Osteoblast (primary cell): ENCODE results near the gene ATIC. TPM values are rescaled to one million over a fixed set of nuclear protein-coding genes. Genes with fewer than 3 reads are reported as not detected.

Experiments
- DNase-seq: peaks from one replicate; pipeline ENCODE4 v3.0.0; 2011; ENCODE audit warnings: low spot score, mixed read lengths; ENCODE audit not compliant: insufficient read length; ENCODE audit errors: missing footprints
- H2AFZ ChIP-seq: 2 replicates; pipeline ENCODE4 v1.6.0; 2011; ENCODE audit warnings: mild to moderate bottlenecking, low read length
- H3K27ac ChIP-seq: 2 replicates; pipeline ENCODE4 v1.5.1; 2011; ENCODE audit warnings: mild to moderate bottlenecking, low read depth, low read length, moderate library complexity
- H3K27me3 ChIP-seq: 2 replicates; pipeline ENCODE4 v1.6.0; 2012; ENCODE audit warnings: mild to moderate bottlenecking, control low read depth, inconsistent platforms, low read length, moderate library complexity; ENCODE audit not compliant: insufficient read depth
- H3K36me3 ChIP-seq: 2 replicates; pipeline ENCODE4 v1.5.1; 2011; ENCODE audit warnings: mild to moderate bottlenecking, low read length, control low read depth, moderate library complexity; ENCODE audit not compliant: insufficient read depth
- H3K4me1 ChIP-seq: 2 replicates; pipeline ENCODE4 v1.5.1; 2011; ENCODE audit warnings: mild to moderate bottlenecking, low read length, control low read depth, moderate library complexity; ENCODE audit not compliant: insufficient read depth
- H3K4me2 ChIP-seq: 2 replicates; pipeline ENCODE4 v1.6.0; 2011; ENCODE audit warnings: mild to moderate bottlenecking, low read length; ENCODE audit not compliant: insufficient read depth
- H3K4me3 ChIP-seq: fragments of 200-600 bp; sonication (generic); 3 replicates; pipeline ENCODE4 v1.5.1; 2012; ENCODE audit warnings: mild to moderate bottlenecking, low read length, inconsistent platforms; ENCODE audit not compliant: insufficient read depth
- H3K79me2 ChIP-seq: 2 replicates; pipeline ENCODE4 v1.6.0; 2012; ENCODE audit warnings: mild to moderate bottlenecking, low read length, control low read depth, inconsistent platforms; ENCODE audit not compliant: insufficient read depth
- H3K9me3 ChIP-seq: 2 replicates; pipeline ENCODE4 v1.5.1; 2011; ENCODE audit warnings: low read depth, low read length, control low read depth
- H4K20me1 ChIP-seq: 2 replicates; pipeline ENCODE4 v1.6.0; 2012; ENCODE audit warnings: mild to moderate bottlenecking, low read length, control low read depth; ENCODE audit not compliant: insufficient read depth
- total RNA-seq: library from RNA; depleted of rRNA; stranded (reverse); fragments of >200 nt; gene quantifications from 2 replicates; pipeline ENCODE4 v1.2.3, GENCODE V29; 2012
- TF ChIP-seq, protein P1 (sequence below): IDR thresholded peaks from 2 replicates; pipeline ENCODE4 v1.5.1; 2011; ENCODE audit warnings: mild to moderate bottlenecking, low read depth, low read length, moderate library complexity; ENCODE audit errors: extremely low read depth

Gene ATIC
- total RNA-seq, 1 donor: 17.7 TPM

DNA sequence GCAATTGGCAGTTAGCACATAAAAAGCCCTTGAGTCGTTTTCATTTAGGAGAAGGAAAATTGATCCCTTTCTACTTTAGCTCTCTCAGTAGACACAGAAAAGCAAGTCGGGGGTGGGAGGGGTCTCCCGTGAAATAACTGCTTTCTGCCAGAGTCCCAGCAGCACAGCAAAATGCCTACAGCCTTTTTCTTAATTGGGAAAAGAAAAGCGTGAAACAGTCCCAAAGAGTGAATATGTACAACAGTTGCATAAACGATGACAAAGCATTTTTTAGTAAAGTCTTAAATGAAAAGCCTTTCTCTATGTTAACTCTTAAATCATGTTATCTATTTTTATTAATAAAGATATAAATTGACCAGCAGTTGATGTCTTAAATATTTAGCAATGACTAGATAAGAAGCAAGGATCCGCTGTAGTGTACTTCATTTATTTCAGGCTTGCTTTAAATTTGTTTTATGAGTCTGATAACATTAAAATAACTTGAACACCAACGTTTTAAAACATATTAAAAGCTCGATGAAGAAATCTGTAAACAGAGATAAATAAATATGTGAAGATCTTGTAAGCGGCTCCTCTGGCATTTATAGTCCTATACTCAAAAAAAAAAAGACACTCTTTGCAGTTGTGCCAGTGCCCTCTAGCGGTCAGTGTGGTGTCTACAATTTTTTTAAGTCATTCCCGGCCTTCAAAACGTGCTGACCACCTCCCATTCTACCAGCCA, 42.3 kb upstream of the ATIC start:
- Histone ChIP-seq H3K4me1 (no peaks in the 10 kb centered on the region), H2AFZ (peak overlapping the region; percentile 82), H4K20me1 (no peaks in the 10 kb centered on the region), H3K4me2 (peak overlapping the region; percentile 72), H3K36me3 (no peaks in the 10 kb centered on the region), H3K4me3 (no peak overlapping the region), H3K9me3 (no peaks in the 10 kb centered on the region), H3K27ac (no peak overlapping the region), H3K79me2 (no peaks in the 10 kb centered on the region), H3K27me3 (no peaks in the 10 kb centered on the region)
- TF ChIP-seq, protein P1, sequence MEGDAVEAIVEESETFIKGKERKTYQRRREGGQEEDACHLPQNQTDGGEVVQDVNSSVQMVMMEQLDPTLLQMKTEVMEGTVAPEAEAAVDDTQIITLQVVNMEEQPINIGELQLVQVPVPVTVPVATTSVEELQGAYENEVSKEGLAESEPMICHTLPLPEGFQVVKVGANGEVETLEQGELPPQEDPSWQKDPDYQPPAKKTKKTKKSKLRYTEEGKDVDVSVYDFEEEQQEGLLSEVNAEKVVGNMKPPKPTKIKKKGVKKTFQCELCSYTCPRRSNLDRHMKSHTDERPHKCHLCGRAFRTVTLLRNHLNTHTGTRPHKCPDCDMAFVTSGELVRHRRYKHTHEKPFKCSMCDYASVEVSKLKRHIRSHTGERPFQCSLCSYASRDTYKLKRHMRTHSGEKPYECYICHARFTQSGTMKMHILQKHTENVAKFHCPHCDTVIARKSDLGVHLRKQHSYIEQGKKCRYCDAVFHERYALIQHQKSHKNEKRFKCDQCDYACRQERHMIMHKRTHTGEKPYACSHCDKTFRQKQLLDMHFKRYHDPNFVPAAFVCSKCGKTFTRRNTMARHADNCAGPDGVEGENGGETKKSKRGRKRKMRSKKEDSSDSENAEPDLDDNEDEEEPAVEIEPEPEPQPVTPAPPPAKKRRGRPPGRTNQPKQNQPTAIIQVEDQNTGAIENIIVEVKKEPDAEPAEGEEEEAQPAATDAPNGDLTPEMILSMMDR: peak; percentile 94
- DNase-seq: peak; percentile 89

DNA sequence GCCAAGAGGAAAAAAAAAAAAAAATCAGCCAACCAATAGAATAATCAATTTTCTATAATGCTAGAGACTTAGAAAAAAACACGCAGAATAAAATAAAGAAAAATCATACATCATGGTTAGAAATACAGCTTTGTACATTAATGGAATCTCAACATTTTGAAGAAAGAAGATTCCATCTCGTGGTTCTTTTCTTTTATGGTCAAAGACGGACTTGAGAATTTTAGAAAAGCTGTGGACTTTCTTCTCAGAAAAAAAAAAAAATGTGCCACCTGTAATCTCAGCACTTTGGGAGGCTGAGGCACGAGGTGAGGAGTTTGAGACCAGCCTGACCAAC, 41.8 kb upstream of the ATIC start:
- Histone ChIP-seq H3K27ac (no peak overlapping the region), H3K4me2 (no peak overlapping the region), H3K4me3 (no peak overlapping the region)

DNA sequence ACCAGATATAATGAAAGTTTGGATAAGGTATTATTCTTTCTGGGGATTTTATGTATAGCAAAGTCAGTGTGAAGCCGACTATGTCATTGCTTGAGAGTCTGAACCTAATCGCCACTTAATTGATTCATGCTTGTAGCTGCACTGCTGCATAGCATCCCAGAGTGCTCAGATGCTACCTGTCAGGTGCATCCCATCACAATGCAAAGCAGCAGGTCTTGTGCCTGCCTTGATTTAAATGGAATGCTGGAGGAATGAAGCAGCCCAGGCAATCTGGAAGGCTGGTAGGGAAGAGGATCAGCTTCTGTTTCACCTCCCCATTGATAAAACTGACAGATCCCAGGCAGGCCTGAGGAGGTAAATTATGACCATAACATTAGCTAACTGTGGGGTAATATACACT, 40.4 kb upstream of the ATIC start:
- no peaks in the 10 kb centered on the region for H4K20me1 ChIP-seq
- DNase-seq: no peak
- no peaks in the 10 kb centered on the region for H3K79me2 ChIP-seq
- no peak overlapping the region for H3K4me2 ChIP-seq
- H3K4me3 ChIP-seq: no peak overlapping the region
- no peak overlapping the region for H3K27ac ChIP-seq
- H2AFZ ChIP-seq: no peak overlapping the region
- H3K27me3 ChIP-seq: no peaks in the 10 kb centered on the region
- no peaks in the 10 kb centered on the region for H3K4me1 ChIP-seq
- no peaks in the 10 kb centered on the region for H3K9me3 ChIP-seq
- TF ChIP-seq, protein P1: no peak
- no peaks in the 10 kb centered on the region for H3K36me3 ChIP-seq

More for the DNA sequence above, 41.8 kb upstream of the ATIC start:
- H3K79me2 ChIP-seq: no peaks in the 10 kb centered on the region
- H3K9me3 ChIP-seq: no peaks in the 10 kb centered on the region
- no peaks in the 10 kb centered on the region for H3K27me3 ChIP-seq
- no peak overlapping the region for H2AFZ ChIP-seq
- H4K20me1 ChIP-seq: no peaks in the 10 kb centered on the region
- H3K4me1 ChIP-seq: no peaks in the 10 kb centered on the region
- no peaks in the 10 kb centered on the region for H3K36me3 ChIP-seq
- no peak for DNase-seq
- TF ChIP-seq, protein P1: no peak

DNA sequence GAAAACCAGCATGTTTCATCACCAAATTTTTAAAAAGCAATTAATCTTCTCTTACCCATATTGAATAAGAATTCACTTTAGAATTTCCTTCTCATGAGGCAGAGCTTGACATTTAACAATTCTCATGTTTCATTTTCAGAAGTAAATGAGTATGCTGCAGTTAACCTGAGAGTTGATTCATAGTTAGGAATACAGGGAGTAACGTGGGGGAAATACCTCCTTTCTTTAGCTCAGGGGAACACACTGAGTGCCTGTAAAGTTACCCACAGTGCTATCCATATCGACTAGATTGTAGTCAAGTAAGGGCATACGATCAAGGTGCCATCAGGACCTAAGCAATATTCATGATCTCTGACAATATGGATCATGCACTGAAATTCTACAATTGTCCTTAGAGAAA, 38.9 kb upstream of the ATIC start:
- no peak overlapping the region for H3K4me2 ChIP-seq
- TF ChIP-seq, protein P1: no peak
- no peak overlapping the region for H3K27ac ChIP-seq
- peak overlapping the region; percentile 54 for H2AFZ ChIP-seq
- no peaks in the 10 kb centered on the region for H3K36me3 ChIP-seq
- no peaks in the 10 kb centered on the region for H3K27me3 ChIP-seq
- no peaks in the 10 kb centered on the region for H3K9me3 ChIP-seq
- H4K20me1 ChIP-seq: no peaks in the 10 kb centered on the region
- no peak for DNase-seq
- H3K79me2 ChIP-seq: no peaks in the 10 kb centered on the region
- H3K4me1 ChIP-seq: peaks cover 3% of the 10 kb centered on the region
- no peak overlapping the region for H3K4me3 ChIP-seq
